Sigmoid colon (tissue), 7 donors: ENCODE results near the gene TMEM233. TPM values are rescaled to one million over a fixed set of nuclear protein-coding genes. Genes with fewer than 3 reads are reported as not detected.

Experiments
- DNase-seq: peaks from one replicate; pipeline ENCODE4 v3.0.0-alpha.2; 2019
- H3K27ac ChIP-seq, 4 donors: fragments of 200-600 bp; sonication (generic); one replicate each; pipeline ENCODE4 v1.5.1; 2016 to 2019; ENCODE audit warnings: mild to moderate bottlenecking in 1 of 4
- H3K27me3 ChIP-seq, 3 donors: fragments of 200-600 bp; sonication (generic); one replicate each; pipeline ENCODE4 v1.5.1; 2019; ENCODE audit warnings: mild to moderate bottlenecking in 1 of 3
- H3K36me3 ChIP-seq, 4 donors: fragments of 200-600 bp; sonication (generic); one replicate each; pipeline ENCODE4 v1.5.1; 2016 to 2019
- H3K4me1 ChIP-seq, 4 donors: fragments of 200-600 bp; sonication (generic); one replicate each; pipeline ENCODE4 v1.5.1; 2017 to 2019
- H3K4me3 ChIP-seq, 4 donors: fragments of 200-600 bp; sonication (generic); one replicate each; pipeline ENCODE4 v1.5.1; 2017 to 2019; ENCODE audit warnings: mild to moderate bottlenecking in 2 of 4, moderate library complexity in 1 of 4
- H3K9me3 ChIP-seq, 4 donors: fragments of 200-600 bp in 3 of 4; sonication (generic) in 3 of 4; one replicate each; pipeline versions ENCODE4 v1.5.1 to v1.6.1; 2013 to 2019
- EP300 ChIP-seq, 4 donors: sonication (generic); formaldehyde crosslinking; IDR thresholded peaks; one replicate each; pipeline ENCODE4 v1.6.1; 2017; ENCODE audit warnings: antibody characterized with exemption in 4 of 4
- POLR2A ChIP-seq, 2 donors: fragments of 450-650 bp; IDR thresholded peaks; one replicate each; pipeline ENCODE4 v1.6.1; 2016; ENCODE audit warnings: antibody characterized with exemption in 2 of 2, mild to moderate bottlenecking in 2 of 2, moderate library complexity in 2 of 2
- POLR2AphosphoS5 ChIP-seq, 4 donors: sonication (generic); formaldehyde crosslinking; IDR thresholded peaks; one replicate each; pipeline ENCODE4 v1.6.1; 2017; ENCODE audit warnings: antibody characterized with exemption in 4 of 4
- WGBS, 2 donors: extraction: QIAGEN DNeasy Blood & Tissue Kit; methylation state at CpG; one replicate each; pipeline ENCODE4 v1.1.7; 2013; 5-methylcytosine and 5-hydroxymethylcytosine counted together
- intact Hi-C: fragments of 100-400 bp; cut with DNase I; formaldehyde crosslinking; loops from one replicate; pipeline ENCODE4 v1.15.1; 2023
- polyA plus RNA-seq, 3 donors: library from polyadenylated mRNA; stranded (reverse); fragments of 200-250 nt; gene quantifications; one replicate each; pipeline ENCODE4 v1.2.3, GENCODE V29; 2013
- total RNA-seq, 4 donors: library from RNA; depleted of rRNA; stranded (reverse); fragments of >200 nt; gene quantifications; one replicate each; pipeline ENCODE4 v1.1.0, GENCODE V29; 2016
- TF ChIP-seq, protein P1 (sequence below), 4 experiments: fragments of 450-650 bp in 3 of 4; fragments of 200-600 bp in 1 of 4; IDR thresholded peaks; one replicate each; pipeline ENCODE4 v1.5.1; 2016 to 2019; ENCODE audit warnings: antibody characterized with exemption in 4 of 4, mild to moderate bottlenecking in 3 of 4, moderate library complexity in 2 of 4
- donor health status: healthy with polysubstance abuse.
- donor health status: Bipolar disorder and iron deficiency.
- donor health status: healthy.

The TMEM233 gene
- total and polyA plus RNA-seq, 7 donors, result 0.10 TPM; not detected in 6

DNA sequence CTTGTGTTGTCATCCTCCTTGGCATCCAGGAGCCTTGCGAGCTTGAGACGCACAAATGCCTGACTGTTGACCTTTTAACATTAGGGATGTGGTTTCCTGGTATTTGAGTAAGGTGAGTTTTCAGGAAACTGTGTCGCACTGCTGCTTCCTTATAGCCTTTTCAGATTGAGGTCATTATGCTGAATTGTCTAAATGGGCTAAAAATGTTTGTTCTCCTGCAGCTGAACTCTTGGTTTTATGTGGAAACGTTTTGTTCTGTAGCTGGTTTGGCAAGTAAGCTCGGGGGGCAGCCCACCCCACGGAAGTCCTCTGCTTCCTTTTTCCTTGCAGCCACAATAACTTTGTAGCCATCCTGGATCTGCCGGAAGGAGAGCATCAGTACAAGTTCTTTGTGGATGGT is 80.1 kb downstream of the TMEM233 start:
- H3K4me1 ChIP-seq, result peaks cover 0 to 13% (median 9%) of the 10 kb centered on the region in 4 donors
- H3K4me3 ChIP-seq, result no peak overlapping the region
- peaks cover 37 to 75% (median 54%) of the 10 kb centered on the region in 4 donors for H3K36me3 ChIP-seq
- H3K27me3 ChIP-seq, result no peaks in the 10 kb centered on the region
- WGBS, 2 donors, result 9 to 28% methylated on average over 7 of the region's 7 CpGs
- DNase-seq, result peak; percentile 68
- TF ChIP-seq POLR2AphosphoS5 (IDR thresholded peaks at IDR 0.05), result peak in 3 of 4 donors; percentile 37 to 64 (median 49)
- TF ChIP-seq POLR2A (IDR thresholded peaks at IDR 0.05), result no peak
- peak in 3 of 4 donors; percentile 17 to 63 (median 31) for TF ChIP-seq EP300 (IDR thresholded peaks at IDR 0.05)
- intact Hi-C loops, result no loop called here
- H3K27ac ChIP-seq, result peak overlapping the region; percentile 42 to 55 (median 52)
- no peaks in the 10 kb centered on the region for H3K9me3 ChIP-seq

DNA sequence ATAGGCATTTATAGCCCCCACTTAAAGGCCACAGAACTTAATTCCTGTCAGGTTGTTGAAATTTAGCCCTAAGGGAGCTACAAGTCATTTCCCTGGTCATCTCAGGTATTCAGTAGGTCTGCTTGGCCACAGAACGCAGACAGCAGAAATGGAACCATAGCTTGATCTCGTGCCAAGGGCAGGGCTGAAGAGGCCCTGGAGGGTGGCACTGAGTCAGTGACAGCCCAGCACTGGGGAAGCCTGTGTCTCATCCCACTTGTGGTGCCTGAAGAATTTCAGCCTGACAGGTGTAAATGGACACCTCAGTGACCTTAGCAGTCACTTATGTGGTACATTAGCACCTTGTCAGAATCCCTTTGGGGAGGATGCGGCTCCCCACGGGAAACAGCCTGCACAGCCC is 81.0 kb downstream of the TMEM233 start:
- DNase-seq, result no peak
- peaks cover 43 to 85% (median 63%) of the 10 kb centered on the region in 4 donors for H3K36me3 ChIP-seq
- WGBS, 2 donors, result 62 to 88% methylated on average over 4 of the region's 4 CpGs
- H3K4me3 ChIP-seq, result no peak overlapping the region
- peak overlapping the region in 3 of 4 donors; percentile 16 to 55 (median 27) for H3K27ac ChIP-seq
- no peaks in the 10 kb centered on the region for H3K27me3 ChIP-seq
- no peaks in the 10 kb centered on the region for H3K9me3 ChIP-seq
- intact Hi-C loops, result no loop called here
- peaks cover 0 to 7% (median 4%) of the 10 kb centered on the region in 4 donors for H3K4me1 ChIP-seq
- no peak for TF ChIP-seq POLR2A (IDR thresholded peaks at IDR 0.05)
- no peak for TF ChIP-seq EP300 (IDR thresholded peaks at IDR 0.05)
- TF ChIP-seq POLR2AphosphoS5 (IDR thresholded peaks at IDR 0.05), result no peak
- TF ChIP-seq, protein P1, sequence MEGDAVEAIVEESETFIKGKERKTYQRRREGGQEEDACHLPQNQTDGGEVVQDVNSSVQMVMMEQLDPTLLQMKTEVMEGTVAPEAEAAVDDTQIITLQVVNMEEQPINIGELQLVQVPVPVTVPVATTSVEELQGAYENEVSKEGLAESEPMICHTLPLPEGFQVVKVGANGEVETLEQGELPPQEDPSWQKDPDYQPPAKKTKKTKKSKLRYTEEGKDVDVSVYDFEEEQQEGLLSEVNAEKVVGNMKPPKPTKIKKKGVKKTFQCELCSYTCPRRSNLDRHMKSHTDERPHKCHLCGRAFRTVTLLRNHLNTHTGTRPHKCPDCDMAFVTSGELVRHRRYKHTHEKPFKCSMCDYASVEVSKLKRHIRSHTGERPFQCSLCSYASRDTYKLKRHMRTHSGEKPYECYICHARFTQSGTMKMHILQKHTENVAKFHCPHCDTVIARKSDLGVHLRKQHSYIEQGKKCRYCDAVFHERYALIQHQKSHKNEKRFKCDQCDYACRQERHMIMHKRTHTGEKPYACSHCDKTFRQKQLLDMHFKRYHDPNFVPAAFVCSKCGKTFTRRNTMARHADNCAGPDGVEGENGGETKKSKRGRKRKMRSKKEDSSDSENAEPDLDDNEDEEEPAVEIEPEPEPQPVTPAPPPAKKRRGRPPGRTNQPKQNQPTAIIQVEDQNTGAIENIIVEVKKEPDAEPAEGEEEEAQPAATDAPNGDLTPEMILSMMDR (IDR thresholded peaks at IDR 0.05), result no peak

GRCh38 chr12:119676022-119676421 is 82.4 kb downstream of the TMEM233 start:
- intact Hi-C loops, result no loop called here
- TF ChIP-seq POLR2A (IDR thresholded peaks at IDR 0.05), result no peak
- no peak for TF ChIP-seq POLR2AphosphoS5 (IDR thresholded peaks at IDR 0.05)
- TF ChIP-seq EP300 (IDR thresholded peaks at IDR 0.05), result no peak
- TF ChIP-seq, protein P1 (IDR thresholded peaks at IDR 0.05), result no peak
- Histone ChIP-seq H3K27ac (no peak overlapping the region), H3K27me3 (no peaks in the 10 kb centered on the region), H3K4me1 (no peaks in the 10 kb centered on the region), H3K4me3 (no peak overlapping the region), H3K36me3 (peaks cover 54 to 99% (median 78%) of the 10 kb centered on the region in 4 donors), H3K9me3 (no peaks in the 10 kb centered on the region)
- no peak for DNase-seq
- WGBS, 2 donors, result 81 to 86% methylated on average over 9 of the region's 9 CpGs

GRCh38 chr12:119676573-119676972 is 83.0 kb downstream of the TMEM233 start:
- no peak overlapping the region for H3K4me3 ChIP-seq
- no peak for DNase-seq
- intact Hi-C loops, result no loop called here
- H3K27ac ChIP-seq, result no peak overlapping the region
- H3K36me3 ChIP-seq, result peaks cover 54 to 100% (median 82%) of the 10 kb centered on the region in 4 donors
- WGBS, 2 donors, result 90 to 94% methylated on average over 13 of the region's 13 CpGs
- no peaks in the 10 kb centered on the region for H3K9me3 ChIP-seq
- no peaks in the 10 kb centered on the region for H3K4me1 ChIP-seq
- TF ChIP-seq, protein P1 (IDR thresholded peaks at IDR 0.05), result no peak
- TF ChIP-seq POLR2A (IDR thresholded peaks at IDR 0.05) (no peak), POLR2AphosphoS5 (IDR thresholded peaks at IDR 0.05) (no peak), EP300 (IDR thresholded peaks at IDR 0.05) (no peak)
- no peaks in the 10 kb centered on the region for H3K27me3 ChIP-seq

GRCh38 chr12:119678459-119678858 is 84.9 kb downstream of the TMEM233 start:
- no peak for DNase-seq
- TF ChIP-seq POLR2A (IDR thresholded peaks at IDR 0.05) (no peak), EP300 (IDR thresholded peaks at IDR 0.05) (no peak), POLR2AphosphoS5 (IDR thresholded peaks at IDR 0.05) (no peak)
- TF ChIP-seq, protein P1 (IDR thresholded peaks at IDR 0.05), result no peak
- H3K36me3 ChIP-seq, result peaks cover 45 to 88% (median 75%) of the 10 kb centered on the region in 4 donors
- WGBS, 2 donors, result 87 to 91% methylated on average over 7 of the region's 7 CpGs
- no peaks in the 10 kb centered on the region for H3K9me3 ChIP-seq
- no peak overlapping the region for H3K27ac ChIP-seq
- no peak overlapping the region for H3K4me3 ChIP-seq
- H3K4me1 ChIP-seq, result no peaks in the 10 kb centered on the region
- intact Hi-C loops, result no loop called here
- no peaks in the 10 kb centered on the region for H3K27me3 ChIP-seq
